SU-DHL-6 (cell line): ENCODE measurements around the gene GYPB.
"Not testable (repeated sequence)": the region's sequence is repeated elsewhere in the genome, so short reads cannot be mapped to it uniquely, and the experiment has no call there.

Experiments
- EZH2phosphoT487 ChIP-seq: fragments of 200-600 bp; sonication (generic), shearing (Covaris generic); conservative IDR thresholded peaks from 2 replicates; pipeline ENCODE4 v1.6.1; 2018; ENCODE audit warnings: mild to moderate bottlenecking, antibody characterized with exemption, low read length, moderate library complexity, mixed read lengths
- TF ChIP-seq, protein P1 (sequence below): fragments of 200-600 bp; sonication (generic); IDR thresholded peaks from one replicate; pipeline ENCODE4 v1.5.1; 2017; ENCODE audit warnings: antibody characterized with exemption, mild to moderate bottlenecking, low read length, moderate library complexity; ENCODE audit not compliant: insufficient read depth, poor library complexity, severe bottlenecking

- TF ChIP-seq, protein P1, sequence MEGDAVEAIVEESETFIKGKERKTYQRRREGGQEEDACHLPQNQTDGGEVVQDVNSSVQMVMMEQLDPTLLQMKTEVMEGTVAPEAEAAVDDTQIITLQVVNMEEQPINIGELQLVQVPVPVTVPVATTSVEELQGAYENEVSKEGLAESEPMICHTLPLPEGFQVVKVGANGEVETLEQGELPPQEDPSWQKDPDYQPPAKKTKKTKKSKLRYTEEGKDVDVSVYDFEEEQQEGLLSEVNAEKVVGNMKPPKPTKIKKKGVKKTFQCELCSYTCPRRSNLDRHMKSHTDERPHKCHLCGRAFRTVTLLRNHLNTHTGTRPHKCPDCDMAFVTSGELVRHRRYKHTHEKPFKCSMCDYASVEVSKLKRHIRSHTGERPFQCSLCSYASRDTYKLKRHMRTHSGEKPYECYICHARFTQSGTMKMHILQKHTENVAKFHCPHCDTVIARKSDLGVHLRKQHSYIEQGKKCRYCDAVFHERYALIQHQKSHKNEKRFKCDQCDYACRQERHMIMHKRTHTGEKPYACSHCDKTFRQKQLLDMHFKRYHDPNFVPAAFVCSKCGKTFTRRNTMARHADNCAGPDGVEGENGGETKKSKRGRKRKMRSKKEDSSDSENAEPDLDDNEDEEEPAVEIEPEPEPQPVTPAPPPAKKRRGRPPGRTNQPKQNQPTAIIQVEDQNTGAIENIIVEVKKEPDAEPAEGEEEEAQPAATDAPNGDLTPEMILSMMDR = not testable (repeated sequence)
- not testable (repeated sequence) for TF ChIP-seq EZH2phosphoT487
Observed at GRCh38 chr4:144032580-144032979, 13.4 kb upstream of the GYPB start.
